Lower leg skin (tissue), 4 donors: Measurements from ENCODE around the gene SLC49A3. TPM values are rescaled to one million over a fixed set of nuclear protein-coding genes. Genes with fewer than 3 reads are reported as not detected.

Source experiments
- DNase-seq, 2 donors: peaks; one replicate each; pipeline ENCODE4 v3.0.0-alpha.2; 2019; ENCODE audit warnings: low spot score in 2 of 2
- H3K4me3 ChIP-seq: fragments of 200-600 bp; sonication (generic); 2 replicates; pipeline ENCODE4 v1.5.1; 2017; ENCODE audit warnings: mild to moderate bottlenecking, low read depth; ENCODE audit not compliant: poor library complexity, severe bottlenecking
- CTCF ChIP-seq, 3 donors: fragments of 450-650 bp; IDR thresholded peaks; one replicate each; pipeline ENCODE4 v1.5.1; 2016; ENCODE audit warnings: antibody characterized with exemption in 3 of 3, mild to moderate bottlenecking in 3 of 3, moderate library complexity in 2 of 3
- POLR2A ChIP-seq, 2 donors: fragments of 450-650 bp; IDR thresholded peaks; one replicate each; pipeline ENCODE4 v1.6.1; 2016 to 2017; ENCODE audit warnings: antibody characterized with exemption in 2 of 2, mild to moderate bottlenecking in 1 of 2, moderate library complexity in 1 of 2
- WGBS, 2 donors: methylation state at CpG; one replicate each; pipeline ENCODE4 v1.1.5; 2018; 5-methylcytosine and 5-hydroxymethylcytosine counted together
- intact Hi-C: fragments of 100-400 bp; cut with DNase I; formaldehyde crosslinking; loops from one replicate; pipeline ENCODE4 v1.15.0; 2023; ENCODE audit warnings: low total_unique reads
- total RNA-seq, 4 donors: library from RNA; depleted of rRNA; stranded (reverse); fragments of >200 nt; gene quantifications; one replicate each; pipeline ENCODE4 v1.1.0, GENCODE V29; 2016

The SLC49A3 gene
- total RNA-seq, 4 donors from 2014 or later = 16.8 to 33.8 (median 22.7) TPM

- no peak overlapping the region for H3K4me3 ChIP-seq
- TF ChIP-seq POLR2A (IDR thresholded peaks at IDR 0.05) (no peak), CTCF (IDR thresholded peaks at IDR 0.05) (no peak)
- intact Hi-C loops = no loop called here
- DNase-seq = no peak
- WGBS, 2 donors = 79 to 90% methylated on average over 8 of the region's 8 CpGs
These were observed 29.1 kb downstream of the SLC49A3 start for GRCh38 chr4:659851-660250.

- intact Hi-C loops = no loop called here
- WGBS, 2 donors = 92 to 95% methylated on average over 32 of the region's 32 CpGs
- DNase-seq = no peak
- TF ChIP-seq POLR2A (IDR thresholded peaks at IDR 0.05) (no peak), CTCF (IDR thresholded peaks at IDR 0.05) (peak in 1 of 3 donors; percentile 8)
- H3K4me3 ChIP-seq = no peak overlapping the region
These were observed 30.0 kb downstream of the SLC49A3 start for GRCh38 chr4:658681-659667.

DNA sequence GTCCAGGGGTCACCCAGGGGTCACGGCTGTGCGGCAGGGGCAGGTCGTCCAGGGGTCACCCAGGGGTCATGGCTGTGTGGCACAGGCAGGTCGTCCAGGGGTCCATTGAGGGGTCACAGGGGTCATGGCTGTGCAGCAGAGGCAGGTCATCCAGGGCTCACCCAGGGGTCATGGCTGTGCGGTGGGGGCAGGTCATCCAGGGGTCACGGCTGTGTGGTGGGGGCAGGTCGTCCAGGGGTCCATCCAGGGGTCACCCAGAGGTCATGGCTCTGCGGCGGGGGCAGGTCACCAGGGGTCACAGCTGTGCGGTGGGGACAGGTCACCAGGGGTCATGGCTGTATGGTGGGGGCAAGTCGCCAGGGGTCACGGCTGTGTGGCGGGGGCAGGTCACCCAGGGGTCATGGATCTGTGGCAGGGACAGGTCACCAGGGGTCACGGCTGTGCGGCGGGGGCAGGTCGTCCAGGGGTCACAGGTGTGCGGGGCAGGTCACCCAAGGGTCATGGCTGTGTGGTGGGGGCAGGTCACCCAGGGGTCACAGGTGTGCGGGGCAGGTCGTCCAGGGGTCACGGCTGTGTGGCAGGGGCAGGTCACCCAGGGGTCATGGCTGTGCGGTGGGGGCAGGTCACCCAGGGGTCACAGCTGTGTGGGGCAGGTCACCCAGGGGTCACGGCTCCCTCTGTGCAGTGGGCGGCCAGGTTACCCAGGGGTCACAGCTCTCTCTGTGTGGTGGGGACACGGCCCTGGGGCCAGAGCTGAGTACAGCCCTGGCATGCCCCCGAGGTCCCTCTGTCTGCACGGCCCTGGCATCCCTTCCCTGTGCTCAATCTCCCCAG is 30.9 kb downstream of the SLC49A3 start:
- TF ChIP-seq CTCF (IDR thresholded peaks at IDR 0.05) (no peak), POLR2A (IDR thresholded peaks at IDR 0.05) (no peak)
- no peak for DNase-seq
- intact Hi-C loops = no loop called here
- WGBS, 2 donors = 69 to 76% methylated on average over 7 to 8 of the region's 27 CpGs
- H3K4me3 ChIP-seq = no peak overlapping the region

- 71 to 77% methylated on average over 11 to 23 of the region's 23 CpGs for WGBS, 2 donors
- DNase-seq = no peak
- no peak overlapping the region for H3K4me3 ChIP-seq
- intact Hi-C loops = no loop called here
- TF ChIP-seq CTCF (IDR thresholded peaks at IDR 0.05) (no peak), POLR2A (IDR thresholded peaks at IDR 0.05) (no peak)
These were observed 31.6 kb downstream of the SLC49A3 start for GRCh38 chr4:657338-657833.

GRCh38 chr4:656436-657337 is 32.3 kb downstream of the SLC49A3 start:
- no peak for TF ChIP-seq CTCF (IDR thresholded peaks at IDR 0.05)
- no peak for TF ChIP-seq POLR2A (IDR thresholded peaks at IDR 0.05)
- intact Hi-C loops = no loop called here
- DNase-seq = no peak
- H3K4me3 ChIP-seq = no peak overlapping the region
- WGBS, 2 donors = 72 to 77% methylated on average over 58 of the region's 58 CpGs
